Activated CD4-positive, CD25-positive, alpha-beta regulatory T cell (primary cell): ENCODE measurements around the gene NCKAP5.
"Not testable (repeated sequence)": the region's sequence is repeated elsewhere in the genome, so short reads cannot be mapped to it uniquely, and the experiment has no call there.

ENCODE experiments used
- DNase-seq, 4 experiments: peaks; one replicate each; lab custom pipeline; 2025; lab: John Stamatoyannopoulos, UW

The NCKAP5 gene

GRCh38 chr2:132877923-132878322 is 690.3 kb downstream of the NCKAP5 start:
- DNase-seq = no peak

GRCh38 chr2:132876745-132877391 is 691.4 kb downstream of the NCKAP5 start:
- no peak for DNase-seq

- DNase-seq = no peak
Observed at GRCh38 chr2:132875193-132875592, 693.1 kb downstream of the NCKAP5 start.

- no peak for DNase-seq
Observed at GRCh38 chr2:132873738-132874137, 694.5 kb downstream of the NCKAP5 start.

- no peak for DNase-seq
Observed at GRCh38 chr2:132871831-132872230, 696.4 kb downstream of the NCKAP5 start.

- DNase-seq = no peak
Observed at GRCh38 chr2:132863961-132864360, 704.3 kb downstream of the NCKAP5 start.

- DNase-seq = no peak
Observed at GRCh38 chr2:132860220-132860619, 708.0 kb downstream of the NCKAP5 start.

GRCh38 chr2:132859590-132859989 is 708.7 kb downstream of the NCKAP5 start:
- DNase-seq = no peak

GRCh38 chr2:132857319-132857718 is 710.9 kb downstream of the NCKAP5 start:
- DNase-seq = no peak

- no peak for DNase-seq
Observed at GRCh38 chr2:132850688-132851087, 717.6 kb downstream of the NCKAP5 start.

GRCh38 chr2:132849118-132849517 is 719.1 kb downstream of the NCKAP5 start:
- no peak for DNase-seq

- DNase-seq = no peak
Observed at GRCh38 chr2:132845339-132845738, 722.9 kb downstream of the NCKAP5 start.

GRCh38 chr2:132844585-132844984 is 723.7 kb downstream of the NCKAP5 start:
- DNase-seq = no peak

GRCh38 chr2:132837769-132838168 is 730.5 kb downstream of the NCKAP5 start:
- no peak for DNase-seq

- no peak for DNase-seq
Observed at GRCh38 chr2:132830321-132830827, 737.9 kb downstream of the NCKAP5 start.

GRCh38 chr2:132825601-132826000 is 742.7 kb downstream of the NCKAP5 start:
- DNase-seq = no peak

GRCh38 chr2:132824716-132825115 is 743.5 kb downstream of the NCKAP5 start:
- DNase-seq = no peak

- no peak for DNase-seq
Observed at GRCh38 chr2:132816234-132816633, 752.0 kb downstream of the NCKAP5 start.

- no peak for DNase-seq
Observed at GRCh38 chr2:132815516-132815915, 752.7 kb downstream of the NCKAP5 start.

GRCh38 chr2:132814651-132815050 is 753.6 kb downstream of the NCKAP5 start:
- DNase-seq = no peak

GRCh38 chr2:132813422-132813821 is 754.8 kb downstream of the NCKAP5 start:
- no peak for DNase-seq

GRCh38 chr2:132811148-132811915 is 756.9 kb downstream of the NCKAP5 start:
- no peak for DNase-seq

GRCh38 chr2:132809962-132810361 is 758.3 kb downstream of the NCKAP5 start:
- not testable (repeated sequence) for DNase-seq
